ENCODE data around the gene CSAD.

The CSAD gene

GRCh38 chr12:53219292-53219955, 38.7 kb upstream of the CSAD start:
- peaks cover 28% of the 10 kb centered on the region for H3K79me2 ChIP-seq (ENCODE audit: low read length)
- H3K27ac ChIP-seq (ENCODE audit: low read length), result no peak overlapping the region
- peaks cover 16% of the 10 kb centered on the region for H3F3A ChIP-seq (ENCODE audit: insufficient read depth, low read length)
- DNase-seq, result peak; percentile 7
- H3K4me2 ChIP-seq (ENCODE audit: low read depth, low read length), result peak overlapping the region; percentile 99
- no peaks in the 10 kb centered on the region for H3K36me3 ChIP-seq (replicated peaks; ENCODE audit: insufficient read depth, low read length)
- no peak overlapping the region for H2AFZ ChIP-seq (ENCODE audit: low read length)
- H3K9me3 ChIP-seq (replicated peaks; ENCODE audit: insufficient read depth, low read length), result no peaks in the 10 kb centered on the region
- no peak for TF ChIP-seq EZH2phosphoT487 (IDR thresholded peaks at IDR 0.05; ENCODE audit: low read length)
- TF ChIP-seq, protein P1, sequence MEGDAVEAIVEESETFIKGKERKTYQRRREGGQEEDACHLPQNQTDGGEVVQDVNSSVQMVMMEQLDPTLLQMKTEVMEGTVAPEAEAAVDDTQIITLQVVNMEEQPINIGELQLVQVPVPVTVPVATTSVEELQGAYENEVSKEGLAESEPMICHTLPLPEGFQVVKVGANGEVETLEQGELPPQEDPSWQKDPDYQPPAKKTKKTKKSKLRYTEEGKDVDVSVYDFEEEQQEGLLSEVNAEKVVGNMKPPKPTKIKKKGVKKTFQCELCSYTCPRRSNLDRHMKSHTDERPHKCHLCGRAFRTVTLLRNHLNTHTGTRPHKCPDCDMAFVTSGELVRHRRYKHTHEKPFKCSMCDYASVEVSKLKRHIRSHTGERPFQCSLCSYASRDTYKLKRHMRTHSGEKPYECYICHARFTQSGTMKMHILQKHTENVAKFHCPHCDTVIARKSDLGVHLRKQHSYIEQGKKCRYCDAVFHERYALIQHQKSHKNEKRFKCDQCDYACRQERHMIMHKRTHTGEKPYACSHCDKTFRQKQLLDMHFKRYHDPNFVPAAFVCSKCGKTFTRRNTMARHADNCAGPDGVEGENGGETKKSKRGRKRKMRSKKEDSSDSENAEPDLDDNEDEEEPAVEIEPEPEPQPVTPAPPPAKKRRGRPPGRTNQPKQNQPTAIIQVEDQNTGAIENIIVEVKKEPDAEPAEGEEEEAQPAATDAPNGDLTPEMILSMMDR (IDR thresholded peaks at IDR 0.05; ENCODE audit: low read length), result no peak
- TF ChIP-seq EZH2 (optimal IDR thresholded peaks at IDR 0.05; ENCODE audit: low read depth, low read length), result no peak
- H3K27me3 ChIP-seq (replicated peaks; ENCODE audit: insufficient read depth, low read length), result no peaks in the 10 kb centered on the region
- H3K4me3 ChIP-seq (ENCODE audit: low read length), result peak overlapping the region; percentile 80
- H3K9ac ChIP-seq (ENCODE audit: low read length), result peak overlapping the region; percentile 23; the same call in 1 of the 2 replicates
- peaks cover 12% of the 10 kb centered on the region for H3K4me1 ChIP-seq (ENCODE audit: low read length)
- H4K20me1 ChIP-seq (ENCODE audit: insufficient read depth, low read length), result no peaks in the 10 kb centered on the region
- H3K9me2 ChIP-seq (replicated peaks; ENCODE audit: insufficient read depth, low read length), result no peaks in the 10 kb centered on the region

DNA sequence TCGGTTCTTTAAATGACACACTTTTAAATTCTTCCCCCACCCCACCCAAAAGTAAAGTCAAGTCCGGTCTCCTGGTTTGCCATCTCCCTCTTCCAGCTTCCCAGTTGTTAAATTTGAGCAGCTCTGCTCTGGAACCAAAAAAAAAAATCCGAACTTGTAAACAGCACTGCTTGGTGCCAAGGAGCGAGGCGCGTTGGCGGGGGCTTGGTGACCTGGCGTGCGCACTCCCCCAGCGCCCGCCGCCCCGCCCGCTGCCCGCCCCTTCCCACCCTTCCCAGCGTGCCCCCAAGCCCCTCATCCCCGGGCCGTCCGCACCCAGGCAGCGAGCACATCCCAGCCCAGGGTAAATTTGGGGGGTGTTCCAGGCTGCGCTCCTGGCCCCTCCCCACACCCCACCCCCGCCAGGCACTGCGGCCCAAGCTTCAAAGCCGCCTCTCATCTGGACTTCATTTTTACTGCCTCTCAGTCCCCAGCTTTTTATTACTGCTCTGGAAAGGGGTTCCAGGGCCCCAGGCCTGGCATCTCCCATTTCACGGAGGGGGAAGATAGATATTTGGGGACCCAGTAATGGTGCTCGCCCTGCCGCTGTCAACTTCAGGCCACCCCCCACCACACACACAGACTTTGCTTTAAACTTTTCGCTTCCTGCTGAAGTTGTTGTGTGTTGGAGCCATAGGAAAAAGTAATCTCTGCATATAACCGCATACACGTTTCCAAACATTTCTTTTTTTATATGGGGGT, 38.0 kb upstream of the CSAD start:
- H3K9ac ChIP-seq (ENCODE audit: low read length), result no peak overlapping the region

DNA sequence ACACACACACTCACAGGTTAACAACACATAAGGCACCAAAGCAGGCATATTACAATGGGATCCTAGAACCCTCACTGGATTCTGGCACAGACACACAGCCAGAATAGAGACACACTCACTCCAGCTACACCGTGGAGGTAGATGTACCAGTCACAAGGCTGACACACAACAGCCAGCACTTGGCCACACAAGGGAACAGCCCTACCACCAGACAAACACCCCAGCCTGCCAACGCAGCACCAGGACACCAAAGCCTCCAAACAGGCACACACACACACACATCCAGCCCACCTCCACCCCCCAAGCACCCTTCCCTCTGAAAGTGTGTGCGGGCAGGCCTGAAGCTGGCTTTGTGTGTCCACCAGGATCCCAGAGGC, 37.2 kb upstream of the CSAD start:
- Histone ChIP-seq H3K79me2 (ENCODE audit: low read length) (peaks cover 35% of the 10 kb centered on the region), H3K4me3 (ENCODE audit: low read length) (no peak overlapping the region), H2AFZ (ENCODE audit: low read length) (no peak overlapping the region)

More for the DNA sequence above, 38.0 kb upstream of the CSAD start:
- no peaks in the 10 kb centered on the region for H3K9me2 ChIP-seq (replicated peaks; ENCODE audit: insufficient read depth, low read length)
- no peaks in the 10 kb centered on the region for H3K36me3 ChIP-seq (replicated peaks; ENCODE audit: insufficient read depth, low read length)
- H3K4me3 ChIP-seq (ENCODE audit: low read length), result peak overlapping the region; percentile 80
- H3K27ac ChIP-seq (ENCODE audit: low read length), result no peak overlapping the region
- peaks cover 16% of the 10 kb centered on the region for H3F3A ChIP-seq (ENCODE audit: insufficient read depth, low read length)
- H3K4me1 ChIP-seq (ENCODE audit: low read length), result peaks cover 12% of the 10 kb centered on the region
- peak overlapping the region; percentile 99 for H3K4me2 ChIP-seq (ENCODE audit: low read depth, low read length)
- DNase-seq, result no peak
- no peak overlapping the region for H2AFZ ChIP-seq (ENCODE audit: low read length)
- TF ChIP-seq EZH2phosphoT487 (IDR thresholded peaks at IDR 0.05; ENCODE audit: low read length) (no peak), EZH2 (optimal IDR thresholded peaks at IDR 0.05; ENCODE audit: low read depth, low read length) (no peak)
- TF ChIP-seq, protein P1 (IDR thresholded peaks at IDR 0.05; ENCODE audit: low read length), result no peak
- no peaks in the 10 kb centered on the region for H3K27me3 ChIP-seq (replicated peaks; ENCODE audit: insufficient read depth, low read length)
- no peaks in the 10 kb centered on the region for H3K9me3 ChIP-seq (replicated peaks; ENCODE audit: insufficient read depth, low read length)
- peaks cover 33% of the 10 kb centered on the region for H3K79me2 ChIP-seq (ENCODE audit: low read length)
- H4K20me1 ChIP-seq (ENCODE audit: insufficient read depth, low read length), result no peaks in the 10 kb centered on the region

More for the DNA sequence above, 37.2 kb upstream of the CSAD start:
- DNase-seq, result no peak
- peaks cover 19% of the 10 kb centered on the region for H3K4me1 ChIP-seq (ENCODE audit: low read length)
- H4K20me1 ChIP-seq (ENCODE audit: insufficient read depth, low read length), result no peaks in the 10 kb centered on the region
- TF ChIP-seq, protein P1 (IDR thresholded peaks at IDR 0.05; ENCODE audit: low read length), result no peak
- TF ChIP-seq EZH2 (optimal IDR thresholded peaks at IDR 0.05; ENCODE audit: low read depth, low read length), result no peak
- TF ChIP-seq EZH2phosphoT487 (IDR thresholded peaks at IDR 0.05; ENCODE audit: low read length), result no peak
- H3K36me3 ChIP-seq (replicated peaks; ENCODE audit: insufficient read depth, low read length), result no peaks in the 10 kb centered on the region
- H3K27me3 ChIP-seq (replicated peaks; ENCODE audit: insufficient read depth, low read length), result no peaks in the 10 kb centered on the region
- no peak overlapping the region for H3K9ac ChIP-seq (ENCODE audit: low read length)
- no peak overlapping the region for H3K27ac ChIP-seq (ENCODE audit: low read length)
- H3F3A ChIP-seq (ENCODE audit: insufficient read depth, low read length), result peaks cover 18% of the 10 kb centered on the region
- H3K9me3 ChIP-seq (replicated peaks; ENCODE audit: insufficient read depth, low read length), result no peaks in the 10 kb centered on the region
- H3K4me2 ChIP-seq (ENCODE audit: low read depth, low read length), result no peak overlapping the region
- H3K9me2 ChIP-seq (replicated peaks; ENCODE audit: insufficient read depth, low read length), result no peaks in the 10 kb centered on the region

All from MM.1S (cell line).